Neuronal stem cell (in vitro differentiated cells): Measurements from ENCODE around the gene PLEKHJ1.

Experiments
- DNase-seq: peaks from one replicate; pipeline ENCODE4 v3.0.0-alpha.2; 2013; ENCODE audit warnings: low spot score
- H2AFZ ChIP-seq: one replicate; pipeline ENCODE4 v1.6.1; 2013; ENCODE audit warnings: mild to moderate bottlenecking, low read length, inconsistent platforms
- H2AK5ac ChIP-seq: 2 replicates; pipeline ENCODE4 v1.6.1; 2013; ENCODE audit warnings: low read depth, mild to moderate bottlenecking, inconsistent platforms, low read length, moderate library complexity, mixed read lengths
- H2BK120ac ChIP-seq: 2 replicates; pipeline ENCODE4 v1.6.1; 2013; ENCODE audit warnings: low read depth, mild to moderate bottlenecking, inconsistent platforms, low read length, moderate library complexity, mixed read lengths
- H2BK12ac ChIP-seq: one replicate; pipeline ENCODE4 v1.6.1; 2013; ENCODE audit warnings: low read length, inconsistent platforms
- H2BK15ac ChIP-seq: 2 replicates; pipeline ENCODE4 v1.6.1; 2013; ENCODE audit warnings: mild to moderate bottlenecking, low read length, inconsistent platforms, mixed read lengths
- H2BK5ac ChIP-seq: one replicate; pipeline ENCODE4 v1.6.1; 2013; ENCODE audit warnings: inconsistent platforms, mild to moderate bottlenecking, low read length, moderate library complexity
- H3K14ac ChIP-seq: one replicate; pipeline ENCODE4 v1.6.1; 2013; ENCODE audit warnings: low read length, inconsistent platforms
- H3K18ac ChIP-seq: 2 replicates; pipeline ENCODE4 v1.6.1; 2013; ENCODE audit warnings: low read length, inconsistent platforms
- H3K23ac ChIP-seq: 2 replicates; pipeline ENCODE4 v1.6.1; 2013; ENCODE audit warnings: low read depth, mild to moderate bottlenecking, mixed read lengths, low read length, inconsistent platforms; ENCODE audit not compliant: poor library complexity
- H3K27ac ChIP-seq: replicated peaks from 3 replicates; pipeline ENCODE4 v1.5.1; 2013; ENCODE audit warnings: low read length, inconsistent platforms
- H3K27me3 ChIP-seq, 3 experiments: 2 replicates each; pipeline ENCODE4 v1.6.1; 2013; ENCODE audit warnings: low read length in 3 of 3, mild to moderate bottlenecking in 2 of 3, inconsistent platforms in 1 of 3, low read depth in 1 of 3, mixed read lengths in 1 of 3, moderate library complexity in 1 of 3; ENCODE audit not compliant: control insufficient read depth in 3 of 3, insufficient read depth in 3 of 3
- H3K36me3 ChIP-seq, 2 donors: replicated peaks in 1 of 2; 2 replicates each; pipeline ENCODE4 v1.6.1; 2013; ENCODE audit warnings: low read length in 2 of 2; ENCODE audit not compliant: control insufficient read depth in 2 of 2, insufficient read depth in 2 of 2
- H3K4ac ChIP-seq: 2 replicates; pipeline ENCODE4 v1.6.1; 2013; ENCODE audit warnings: inconsistent platforms, mild to moderate bottlenecking, low read length, moderate library complexity
- H3K4me1 ChIP-seq, 2 donors: 1 replicate in 1 of 2; 2 replicates in 1 of 2; pipeline ENCODE4 v1.6.1; 2013; ENCODE audit warnings: low read length in 2 of 2, low read depth in 1 of 2; ENCODE audit not compliant: control insufficient read depth in 2 of 2, insufficient read depth in 1 of 2
- H3K4me2 ChIP-seq: one replicate; pipeline ENCODE4 v1.6.1; 2013; ENCODE audit warnings: mild to moderate bottlenecking, low read length, inconsistent platforms; ENCODE audit not compliant: insufficient read depth, poor library complexity, severe bottlenecking
- H3K4me3 ChIP-seq, 2 donors: 2 replicates each; pipeline ENCODE4 v1.5.1; 2013; ENCODE audit warnings: low read length in 2 of 2, mild to moderate bottlenecking in 2 of 2, inconsistent platforms in 1 of 2, moderate library complexity in 1 of 2
- H3K79me1 ChIP-seq: one replicate; pipeline ENCODE4 v1.6.1; 2013; ENCODE audit warnings: low read depth, mild to moderate bottlenecking, inconsistent platforms, low read length, moderate library complexity
- H3K9ac ChIP-seq: one replicate; pipeline ENCODE4 v1.6.1; 2013; ENCODE audit warnings: mild to moderate bottlenecking, low read depth, low read length, inconsistent platforms; ENCODE audit not compliant: poor library complexity
- H3K9me3 ChIP-seq, 2 donors: replicated peaks in 1 of 2; 2 replicates each; pipeline versions ENCODE3 to v1.6.1; 2013; ENCODE audit warnings: low read length in 2 of 2, mild to moderate bottlenecking in 2 of 2, inconsistent platforms in 1 of 2, low read depth in 1 of 2, mixed read lengths in 1 of 2, moderate library complexity in 1 of 2; ENCODE audit not compliant: control insufficient read depth in 2 of 2, insufficient read depth in 1 of 2
- H4K8ac ChIP-seq: one replicate; pipeline ENCODE4 v1.6.1; 2013; ENCODE audit warnings: low read depth, mild to moderate bottlenecking, inconsistent platforms, low read length, moderate library complexity
- H4K91ac ChIP-seq: one replicate; pipeline ENCODE4 v1.6.1; 2013; ENCODE audit warnings: low read length, low read depth, mild to moderate bottlenecking, inconsistent platforms; ENCODE audit not compliant: poor library complexity
- WGBS, 2 donors: extraction: QIAGEN DNeasy Blood & Tissue Kit; methylation state at CpG; one replicate each; pipeline ENCODE4 v1.1.7; 2013; ENCODE audit warnings: missing lambda C conversion rate in 2 of 2, mixed read lengths in 1 of 2; ENCODE audit not compliant: insufficient read length in 2 of 2, insufficient replicate concordance in 1 of 2; ENCODE audit errors: extremely low coverage in 2 of 2; 5-methylcytosine and 5-hydroxymethylcytosine counted together

PLEKHJ1 gene

DNA sequence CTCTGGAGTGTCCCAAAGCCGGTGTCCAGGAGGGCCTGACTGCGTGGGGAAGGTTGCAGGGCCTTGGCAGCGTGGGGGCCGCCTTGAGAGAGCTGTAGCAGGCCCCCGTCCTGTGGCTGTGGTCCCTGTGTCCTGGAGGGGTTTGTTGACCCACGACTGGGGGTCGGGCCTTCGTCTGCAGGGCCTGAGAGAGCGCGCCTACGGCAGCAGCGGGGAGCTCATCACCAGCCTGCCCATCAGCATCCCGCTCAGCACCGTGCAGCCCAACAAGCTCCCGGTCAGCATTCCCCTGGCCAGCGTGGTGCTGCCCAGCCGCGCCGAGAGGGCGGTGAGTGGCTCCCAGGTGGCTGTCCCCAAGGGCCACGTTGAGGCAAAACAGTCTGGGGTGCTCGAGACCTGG, 18.5 kb downstream of the PLEKHJ1 start:
- H3K23ac ChIP-seq = peak overlapping the region; percentile 85
- peaks cover 17% of the 10 kb centered on the region for H3K79me1 ChIP-seq
- no peaks in the 10 kb centered on the region for H3K27me3 ChIP-seq
- H3K4me1 ChIP-seq = no peaks in the 10 kb centered on the region
- no peak for DNase-seq
- H3K4me3 ChIP-seq = no peak overlapping the region
- no peak overlapping the region for H2BK12ac ChIP-seq
- H2BK15ac ChIP-seq = no peak overlapping the region
- H3K18ac ChIP-seq = no peak overlapping the region
- H2BK120ac ChIP-seq = no peak overlapping the region
- no peak overlapping the region for H2AK5ac ChIP-seq
- H3K4ac ChIP-seq = no peak overlapping the region
- no peak overlapping the region for H3K9ac ChIP-seq
- H4K8ac ChIP-seq = no peak overlapping the region
- no peak overlapping the region for H3K27ac ChIP-seq
- no peaks in the 10 kb centered on the region for H3K9me3 ChIP-seq
- H3K4me2 ChIP-seq = no peak overlapping the region
- no peak overlapping the region for H4K91ac ChIP-seq
- no CpG with 5 or more reads among the region's 22 CpGs for WGBS, 2 donors
- no peak overlapping the region for H3K14ac ChIP-seq
- peaks cover 59 to 95% of the 10 kb centered on the region in 2 donors for H3K36me3 ChIP-seq
- H2AFZ ChIP-seq = no peak overlapping the region
- peak overlapping the region; percentile 11 for H2BK5ac ChIP-seq

DNA sequence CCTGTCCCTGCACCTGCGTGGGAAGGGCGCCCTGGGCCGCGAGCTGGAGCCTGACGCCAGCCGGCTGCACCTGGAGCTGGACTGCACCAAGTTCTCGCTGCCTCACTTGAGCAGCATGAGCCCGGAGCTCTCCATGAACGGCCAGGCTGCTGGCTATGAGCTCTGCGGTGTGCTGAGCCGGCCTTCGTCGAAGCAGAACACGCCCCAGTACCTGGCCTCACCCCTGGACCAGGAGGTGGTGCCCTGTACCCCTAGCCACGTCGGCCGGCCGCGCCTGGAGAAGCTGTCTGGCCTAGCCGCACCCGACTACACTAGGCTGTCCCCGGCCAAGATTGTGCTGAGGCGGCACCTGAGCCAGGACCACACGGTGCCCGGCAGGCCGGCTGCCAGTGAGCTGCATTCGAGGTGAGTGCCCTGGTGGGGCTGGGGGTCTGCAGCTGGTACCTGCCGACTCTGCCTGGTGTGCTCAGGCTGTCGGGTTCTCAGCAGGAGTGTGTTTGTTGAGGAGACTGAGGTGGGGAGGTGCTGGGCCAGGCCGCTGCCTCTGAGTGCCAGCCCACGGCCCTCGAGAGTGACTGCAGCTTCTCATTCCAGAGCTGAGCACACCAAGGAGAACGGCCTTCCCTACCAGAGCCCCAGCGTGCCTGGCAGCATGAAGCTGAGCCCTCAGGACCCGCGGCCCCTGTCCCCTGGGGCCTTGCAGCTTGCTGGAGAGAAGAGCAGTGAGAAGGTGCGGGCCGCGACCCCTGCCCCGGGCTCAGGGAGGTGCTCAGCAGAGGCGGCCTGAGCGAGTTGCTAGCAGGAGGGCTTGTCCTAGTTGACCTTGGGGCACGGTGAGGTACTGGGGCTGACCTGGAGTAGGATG, 19.5 kb downstream of the PLEKHJ1 start:
- DNase-seq = no peak
- Histone ChIP-seq H2BK12ac (no peak overlapping the region), H2AFZ (no peak overlapping the region), H3K9ac (peak overlapping the region; percentile 63), H3K4ac (no peak overlapping the region), H3K23ac (peak overlapping the region; percentile 85), H2AK5ac (no peak overlapping the region), H2BK15ac (no peak overlapping the region), H3K27ac (no peak overlapping the region), H3K4me3 (no peak overlapping the region), H4K8ac (no peak overlapping the region), H2BK5ac (peak overlapping the region; percentile 24), H3K79me1 (peaks cover 14% of the 10 kb centered on the region), H3K36me3 (peaks cover 64 to 96% of the 10 kb centered on the region in 2 donors), H3K14ac (peak overlapping the region; percentile 82), H3K27me3 (no peaks in the 10 kb centered on the region), H3K4me1 (no peaks in the 10 kb centered on the region), H3K18ac (peak overlapping the region; percentile 2), H4K91ac (no peak overlapping the region), H3K9me3 (no peaks in the 10 kb centered on the region), H3K4me2 (no peak overlapping the region), H2BK120ac (peak overlapping the region; percentile 52)
- no CpG with 5 or more reads among the region's 43 CpGs for WGBS, 2 donors

DNA sequence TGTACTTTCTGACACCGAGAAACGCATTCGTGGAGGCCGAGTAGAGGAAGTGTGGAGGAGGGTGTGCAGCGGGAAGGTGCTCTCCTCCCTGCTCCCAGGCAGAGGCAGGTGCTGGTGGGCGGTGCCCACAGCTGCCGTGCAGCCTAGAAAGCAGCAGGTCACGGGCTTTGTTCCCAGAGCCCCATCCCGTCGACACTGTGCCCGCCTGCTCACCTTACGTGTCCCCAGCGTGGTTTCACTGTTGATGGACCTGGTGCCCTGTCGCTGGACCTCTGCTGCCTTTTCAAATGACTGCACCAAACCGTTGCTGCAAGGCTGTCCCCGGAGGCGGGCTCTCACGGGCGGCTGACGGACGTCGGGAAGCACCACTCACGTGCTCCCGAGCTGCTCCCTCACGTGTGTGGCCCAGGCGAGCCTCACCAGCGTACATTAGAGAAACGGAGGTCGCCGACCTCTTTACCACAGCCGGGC, 20.8 kb downstream of the PLEKHJ1 start:
- Histone ChIP-seq H2AFZ (no peak overlapping the region), H2BK5ac (no peak overlapping the region), H2BK15ac (no peak overlapping the region), H3K9me3 (peaks cover 0 to 3% of the 10 kb centered on the region in 2 donors), H3K9ac (no peak overlapping the region), H3K27me3 (no peaks in the 10 kb centered on the region), H3K4me1 (no peaks in the 10 kb centered on the region), H4K8ac (no peak overlapping the region), H3K4me2 (no peak overlapping the region), H3K4ac (no peak overlapping the region), H2BK120ac (no peak overlapping the region), H3K79me1 (peaks cover 20% of the 10 kb centered on the region), H2AK5ac (no peak overlapping the region), H2BK12ac (no peak overlapping the region), H3K4me3 (no peak overlapping the region), H3K18ac (no peak overlapping the region), H3K36me3 (peaks cover 73 to 96% of the 10 kb centered on the region in 2 donors), H3K23ac (peak overlapping the region; percentile 31), H3K14ac (peak overlapping the region; percentile 82), H3K27ac (no peak overlapping the region), H4K91ac (no peak overlapping the region)
- DNase-seq = no peak
- no CpG with 5 or more reads among the region's 31 CpGs for WGBS, 2 donors

DNA sequence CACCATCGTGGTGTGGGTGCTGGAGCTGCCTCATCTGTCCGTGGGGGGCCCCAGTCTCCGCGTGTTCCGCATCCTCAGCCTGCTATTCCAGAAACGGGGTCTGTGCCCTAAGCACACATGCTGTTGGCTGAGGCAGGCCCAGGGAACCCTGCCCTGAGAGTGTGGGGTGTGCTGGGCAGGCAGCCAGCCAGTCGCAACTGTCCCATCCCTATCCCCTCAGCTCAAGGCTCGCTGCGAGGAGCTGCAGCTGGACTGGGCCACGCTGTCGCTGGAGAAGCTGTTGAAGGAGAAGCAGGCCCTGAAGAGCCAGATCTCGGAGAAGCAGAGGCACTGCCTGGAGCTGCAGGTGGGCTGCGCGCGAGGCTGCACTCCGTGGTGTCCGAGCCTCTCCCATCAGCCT, 21.9 kb downstream of the PLEKHJ1 start:
- Histone ChIP-seq H3K9ac (peak overlapping the region; percentile 60), H3K27me3 (no peaks in the 10 kb centered on the region), H3K4me3 (peak overlapping the region in 1 of 2 donors; percentile 43), H2AK5ac (peak overlapping the region; percentile 56), H2BK12ac (peak overlapping the region; percentile 75), H3K23ac (peak overlapping the region; percentile 73), H2BK120ac (no peak overlapping the region), H3K79me1 (peaks cover 18% of the 10 kb centered on the region), H2BK5ac (no peak overlapping the region), H3K27ac (no peak overlapping the region), H3K36me3 (peaks cover 71 to 96% of the 10 kb centered on the region in 2 donors), H3K18ac (peak overlapping the region; percentile 17), H4K91ac (no peak overlapping the region), H3K4me2 (no peak overlapping the region), H3K9me3 (peaks cover 0 to 3% of the 10 kb centered on the region in 2 donors), H3K4ac (no peak overlapping the region), H4K8ac (no peak overlapping the region), H2BK15ac (no peak overlapping the region), H2AFZ (no peak overlapping the region), H3K4me1 (no peaks in the 10 kb centered on the region), H3K14ac (no peak overlapping the region)
- no peak for DNase-seq
- no CpG with 5 or more reads among the region's 17 CpGs for WGBS, 2 donors
